Neuronal stem cell (in vitro differentiated cells): ENCODE data around the gene POLD1.
"Not testable (repeated sequence)": the region's sequence is repeated elsewhere in the genome, so short reads cannot be mapped to it uniquely, and the experiment has no call there.

Experiments
- DNase-seq: peaks from one replicate; pipeline ENCODE4 v3.0.0-alpha.2; 2013; ENCODE audit warnings: low spot score
- H2AFZ ChIP-seq: one replicate; pipeline ENCODE4 v1.6.1; 2013; ENCODE audit warnings: mild to moderate bottlenecking, low read length, inconsistent platforms
- H2AK5ac ChIP-seq: 2 replicates; pipeline ENCODE4 v1.6.1; 2013; ENCODE audit warnings: low read depth, mild to moderate bottlenecking, inconsistent platforms, low read length, moderate library complexity, mixed read lengths
- H2BK120ac ChIP-seq: 2 replicates; pipeline ENCODE4 v1.6.1; 2013; ENCODE audit warnings: low read depth, mild to moderate bottlenecking, inconsistent platforms, low read length, moderate library complexity, mixed read lengths
- H2BK12ac ChIP-seq: one replicate; pipeline ENCODE4 v1.6.1; 2013; ENCODE audit warnings: low read length, inconsistent platforms
- H2BK15ac ChIP-seq: 2 replicates; pipeline ENCODE4 v1.6.1; 2013; ENCODE audit warnings: mild to moderate bottlenecking, low read length, inconsistent platforms, mixed read lengths
- H2BK5ac ChIP-seq: one replicate; pipeline ENCODE4 v1.6.1; 2013; ENCODE audit warnings: inconsistent platforms, mild to moderate bottlenecking, low read length, moderate library complexity
- H3K14ac ChIP-seq: one replicate; pipeline ENCODE4 v1.6.1; 2013; ENCODE audit warnings: low read length, inconsistent platforms
- H3K18ac ChIP-seq: 2 replicates; pipeline ENCODE4 v1.6.1; 2013; ENCODE audit warnings: low read length, inconsistent platforms
- H3K23ac ChIP-seq: 2 replicates; pipeline ENCODE4 v1.6.1; 2013; ENCODE audit warnings: low read depth, mild to moderate bottlenecking, mixed read lengths, low read length, inconsistent platforms; ENCODE audit not compliant: poor library complexity
- H3K27ac ChIP-seq: replicated peaks from 3 replicates; pipeline ENCODE4 v1.5.1; 2013; ENCODE audit warnings: low read length, inconsistent platforms
- H3K27me3 ChIP-seq, 3 experiments: 2 replicates each; pipeline ENCODE4 v1.6.1; 2013; ENCODE audit warnings: low read length in 3 of 3, mild to moderate bottlenecking in 2 of 3, inconsistent platforms in 1 of 3, low read depth in 1 of 3, mixed read lengths in 1 of 3, moderate library complexity in 1 of 3; ENCODE audit not compliant: control insufficient read depth in 3 of 3, insufficient read depth in 3 of 3
- H3K36me3 ChIP-seq, 2 donors: replicated peaks in 1 of 2; 2 replicates each; pipeline ENCODE4 v1.6.1; 2013; ENCODE audit warnings: low read length in 2 of 2; ENCODE audit not compliant: control insufficient read depth in 2 of 2, insufficient read depth in 2 of 2
- H3K4ac ChIP-seq: 2 replicates; pipeline ENCODE4 v1.6.1; 2013; ENCODE audit warnings: inconsistent platforms, mild to moderate bottlenecking, low read length, moderate library complexity
- H3K4me1 ChIP-seq, 2 donors: 1 replicate in 1 of 2; 2 replicates in 1 of 2; pipeline ENCODE4 v1.6.1; 2013; ENCODE audit warnings: low read length in 2 of 2, low read depth in 1 of 2; ENCODE audit not compliant: control insufficient read depth in 2 of 2, insufficient read depth in 1 of 2
- H3K4me2 ChIP-seq: one replicate; pipeline ENCODE4 v1.6.1; 2013; ENCODE audit warnings: mild to moderate bottlenecking, low read length, inconsistent platforms; ENCODE audit not compliant: insufficient read depth, poor library complexity, severe bottlenecking
- H3K4me3 ChIP-seq, 2 donors: 2 replicates each; pipeline ENCODE4 v1.5.1; 2013; ENCODE audit warnings: low read length in 2 of 2, mild to moderate bottlenecking in 2 of 2, inconsistent platforms in 1 of 2, moderate library complexity in 1 of 2
- H3K79me1 ChIP-seq: one replicate; pipeline ENCODE4 v1.6.1; 2013; ENCODE audit warnings: low read depth, mild to moderate bottlenecking, inconsistent platforms, low read length, moderate library complexity
- H3K9ac ChIP-seq: one replicate; pipeline ENCODE4 v1.6.1; 2013; ENCODE audit warnings: mild to moderate bottlenecking, low read depth, low read length, inconsistent platforms; ENCODE audit not compliant: poor library complexity
- H3K9me3 ChIP-seq, 2 donors: replicated peaks in 1 of 2; 2 replicates each; pipeline versions ENCODE3 to v1.6.1; 2013; ENCODE audit warnings: low read length in 2 of 2, mild to moderate bottlenecking in 2 of 2, inconsistent platforms in 1 of 2, low read depth in 1 of 2, mixed read lengths in 1 of 2, moderate library complexity in 1 of 2; ENCODE audit not compliant: control insufficient read depth in 2 of 2, insufficient read depth in 1 of 2
- H4K8ac ChIP-seq: one replicate; pipeline ENCODE4 v1.6.1; 2013; ENCODE audit warnings: low read depth, mild to moderate bottlenecking, inconsistent platforms, low read length, moderate library complexity
- H4K91ac ChIP-seq: one replicate; pipeline ENCODE4 v1.6.1; 2013; ENCODE audit warnings: low read length, low read depth, mild to moderate bottlenecking, inconsistent platforms; ENCODE audit not compliant: poor library complexity
- WGBS, 2 donors: extraction: QIAGEN DNeasy Blood & Tissue Kit; methylation state at CpG; one replicate each; pipeline ENCODE4 v1.1.7; 2013; ENCODE audit warnings: missing lambda C conversion rate in 2 of 2, mixed read lengths in 1 of 2; ENCODE audit not compliant: insufficient read length in 2 of 2, insufficient replicate concordance in 1 of 2; ENCODE audit errors: extremely low coverage in 2 of 2; 5-methylcytosine and 5-hydroxymethylcytosine counted together

POLD1 gene

GRCh38 chr19:50384685-50385535 is 763 bp downstream of the POLD1 start:
- Histone ChIP-seq H2AK5ac (no peak overlapping the region), H2BK12ac (no peak overlapping the region), H3K27ac (no peak overlapping the region), H2BK15ac (no peak overlapping the region), H4K91ac (no peak overlapping the region), H3K4me2 (peak overlapping the region; percentile 93), H3K23ac (no peak overlapping the region), H3K4ac (peak overlapping the region; percentile 14), H3K4me3 (peak overlapping the region; percentile 70 to 90), H3K9me3 (no peaks in the 10 kb centered on the region), H2BK120ac (no peak overlapping the region), H3K18ac (peak overlapping the region; percentile 97), H3K4me1 (peaks cover 8 to 12% of the 10 kb centered on the region in 2 donors), H3K9ac (peak overlapping the region; percentile 98), H2AFZ (peak overlapping the region; percentile 97), H2BK5ac (no peak overlapping the region), H3K36me3 (peaks cover 37 to 63% of the 10 kb centered on the region in 2 donors), H3K79me1 (peaks cover 18% of the 10 kb centered on the region), H3K27me3 (peaks cover 0 to 2% (median 0%) of the 10 kb centered on the region in 3 experiments), H4K8ac (no peak overlapping the region), H3K14ac (no peak overlapping the region)
- DNase-seq: peak; percentile 15
- no CpG with 5 or more reads among the region's 26 CpGs for WGBS, 2 donors

GRCh38 chr19:50387176-50387867 is 3.2 kb downstream of the POLD1 start:
- Histone ChIP-seq H3K18ac (no peak overlapping the region), H3K4me3 (no peak overlapping the region), H3K14ac (no peak overlapping the region), H3K4ac (no peak overlapping the region), H3K27ac (no peak overlapping the region), H3K9ac (no peak overlapping the region), H3K36me3 (peaks cover 21 to 50% of the 10 kb centered on the region in 2 donors), H2BK12ac (no peak overlapping the region), H3K4me2 (no peak overlapping the region), H4K8ac (peak overlapping the region; percentile 6), H2BK15ac (no peak overlapping the region), H2AK5ac (no peak overlapping the region), H3K4me1 (peaks cover 8 to 12% of the 10 kb centered on the region in 2 donors), H3K23ac (no peak overlapping the region), H2BK120ac (no peak overlapping the region), H3K9me3 (peaks cover 4% of the 10 kb centered on the region in 2 donors), H2AFZ (no peak overlapping the region), H3K79me1 (peaks cover 16% of the 10 kb centered on the region), H2BK5ac (no peak overlapping the region), H4K91ac (no peak overlapping the region), H3K27me3 (peaks cover 0 to 2% (median 0%) of the 10 kb centered on the region in 3 experiments)
- WGBS, 2 donors: no CpG with 5 or more reads among the region's 21 CpGs
- no peak for DNase-seq

- H3K27me3 ChIP-seq: peaks cover 0 to 2% (median 0%) of the 10 kb centered on the region in 3 experiments
- H2BK120ac ChIP-seq: no peak overlapping the region
- H3K18ac ChIP-seq: no peak overlapping the region
- no peak overlapping the region for H3K4ac ChIP-seq
- H3K36me3 ChIP-seq: peaks cover 18 to 51% of the 10 kb centered on the region in 2 donors
- no peak overlapping the region for H4K8ac ChIP-seq
- H2BK12ac ChIP-seq: no peak overlapping the region
- no peak overlapping the region for H4K91ac ChIP-seq
- H3K9me3 ChIP-seq: peaks cover 7 to 8% of the 10 kb centered on the region in 2 donors
- no peak overlapping the region for H3K4me2 ChIP-seq
- H2BK15ac ChIP-seq: no peak overlapping the region
- no peak overlapping the region for H3K14ac ChIP-seq
- no peak overlapping the region for H2AK5ac ChIP-seq
- WGBS, 2 donors: no CpG with 5 or more reads among the region's 8 CpGs
- no peak overlapping the region for H3K27ac ChIP-seq
- H2AFZ ChIP-seq: no peak overlapping the region
- H3K4me3 ChIP-seq: no peak overlapping the region
- no peak overlapping the region for H3K9ac ChIP-seq
- H3K4me1 ChIP-seq: peaks cover 8 to 12% of the 10 kb centered on the region in 2 donors
- H3K23ac ChIP-seq: no peak overlapping the region
- DNase-seq: no peak
- H3K79me1 ChIP-seq: peaks cover 16% of the 10 kb centered on the region
- no peak overlapping the region for H2BK5ac ChIP-seq
Observed at GRCh38 chr19:50387868-50388245, 3.7 kb downstream of the POLD1 start.

- DNase-seq, H3K27ac ChIP-seq, H3K4me3 ChIP-seq, H3K23ac ChIP-seq, H3K4me1 ChIP-seq, H3K4ac ChIP-seq, H2BK15ac ChIP-seq, H4K91ac ChIP-seq, H3K4me2 ChIP-seq, H2AK5ac ChIP-seq, H2BK12ac ChIP-seq, H4K8ac ChIP-seq, H3K27me3 ChIP-seq, H3K14ac ChIP-seq, H2BK120ac ChIP-seq, H3K9ac ChIP-seq, H2AFZ ChIP-seq, H3K18ac ChIP-seq, H2BK5ac ChIP-seq: not testable (repeated sequence)
- H3K9me3 ChIP-seq: peaks cover 14 to 17% of the 10 kb centered on the region in 2 donors
- peaks cover 24 to 64% of the 10 kb centered on the region in 2 donors for H3K36me3 ChIP-seq
- no CpG with 5 or more reads among the region's 3 CpGs for WGBS, 2 donors
- peaks cover 18% of the 10 kb centered on the region for H3K79me1 ChIP-seq
Observed at GRCh38 chr19:50390295-50390694, 6.1 kb downstream of the POLD1 start.
